ENCODE results near the gene ESD.
"Not testable (repeated sequence)": the region's sequence is repeated elsewhere in the genome, so short reads cannot be mapped to it uniquely, and the experiment has no call there.

ESD gene

GRCh38 chr13:46812301-46812797 is 15.4 kb upstream of the ESD start:
- no peak for TF ChIP-seq CTCF (IDR thresholded peaks at IDR 0.05; ENCODE audit: low read depth, low read length, missing control alignments)
- no peak overlapping the region for H3K4me3 ChIP-seq (ENCODE audit: low read depth, low read length)
- no peak for DNase-seq (ENCODE audit: low read depth)

- no peak overlapping the region for H3K4me3 ChIP-seq (ENCODE audit: low read depth, low read length)
- DNase-seq (ENCODE audit: low read depth) = no peak
- TF ChIP-seq CTCF (IDR thresholded peaks at IDR 0.05; ENCODE audit: low read depth, low read length, missing control alignments) = no peak
Measured at GRCh38 chr13:46810440-46810839, 13.5 kb upstream of the ESD start.

GRCh38 chr13:46804921-46805320 is 8.0 kb upstream of the ESD start:
- H3K4me3 ChIP-seq (ENCODE audit: low read depth, low read length); DNase-seq (ENCODE audit: low read depth): not testable (repeated sequence)

- DNase-seq (ENCODE audit: low read depth) = no peak
- no peak for TF ChIP-seq CTCF (IDR thresholded peaks at IDR 0.05; ENCODE audit: low read depth, low read length, missing control alignments)
Measured at GRCh38 chr13:46804391-46804815, 7.4 kb upstream of the ESD start.

DNA sequence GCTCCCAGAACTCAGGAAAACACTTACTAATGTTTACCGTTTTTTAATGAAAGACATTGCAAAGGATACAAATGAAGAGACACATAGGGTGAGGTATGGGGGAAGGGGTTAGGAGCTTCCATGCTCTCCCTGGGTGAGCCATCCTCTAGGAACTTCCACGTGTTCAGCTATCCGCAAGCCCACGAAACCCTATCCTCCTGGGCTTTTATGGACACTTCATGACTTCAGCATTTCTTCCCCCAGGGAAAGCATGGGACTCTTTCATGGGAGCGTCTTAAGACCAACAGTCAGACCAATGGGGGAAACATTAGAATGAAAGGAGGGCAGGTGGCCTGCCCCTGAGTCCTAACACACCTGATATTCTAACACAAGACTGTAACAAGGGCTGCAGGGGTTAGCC is 6.6 kb upstream of the ESD start:
- DNase-seq (ENCODE audit: low read depth) = no peak
- no peak overlapping the region for H3K4me3 ChIP-seq (ENCODE audit: low read depth, low read length)
- TF ChIP-seq CTCF (IDR thresholded peaks at IDR 0.05; ENCODE audit: low read depth, low read length, missing control alignments) = no peak

More at GRCh38 chr13:46804391-46804815, 7.4 kb upstream of the ESD start:
- H3K4me3 ChIP-seq (ENCODE audit: low read depth, low read length) = no peak overlapping the region

- no peak for DNase-seq (ENCODE audit: low read depth)
- TF ChIP-seq CTCF (IDR thresholded peaks at IDR 0.05; ENCODE audit: low read depth, low read length, missing control alignments) = no peak
- H3K4me3 ChIP-seq (ENCODE audit: low read depth, low read length) = no peak overlapping the region
Measured at GRCh38 chr13:46801858-46802257, 4.9 kb upstream of the ESD start.

DNA sequence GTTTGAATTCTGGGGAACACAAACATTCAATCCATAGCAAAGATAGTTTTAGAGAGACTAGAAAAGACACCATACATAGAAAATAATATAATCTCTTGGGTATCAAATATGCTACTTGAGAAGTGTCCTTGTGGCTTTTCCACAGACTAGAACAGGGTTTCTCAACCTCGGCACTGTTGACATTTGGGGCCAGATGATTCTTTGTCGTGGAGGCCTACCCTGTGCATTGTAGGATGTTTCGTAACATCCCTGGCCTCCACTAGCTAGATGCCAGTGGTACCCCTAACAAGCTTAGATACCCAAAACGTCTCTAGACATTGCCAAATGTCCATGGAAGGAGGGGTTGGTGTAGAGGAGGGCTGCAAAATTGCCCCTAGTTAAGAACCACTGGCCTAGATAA is 2.2 kb upstream of the ESD start:
- DNase-seq (ENCODE audit: low read depth) = no peak
- no peak overlapping the region for H3K4me3 ChIP-seq (ENCODE audit: low read depth, low read length)
- no peak for TF ChIP-seq CTCF (IDR thresholded peaks at IDR 0.05; ENCODE audit: low read depth, low read length, missing control alignments)

Data from GM12864 (cell line).